Skin of body (tissue), 2 donors: ENCODE results near the gene PCBP4. TPM values are rescaled to one million over a fixed set of nuclear protein-coding genes. Genes with fewer than 3 reads are reported as not detected.
A peak's percentile ranks its signal among the peaks of the same experiment; 100 is the strongest.

Experiments
- DNase-seq: peaks from one replicate; lab custom pipeline; 2025; lab: John Stamatoyannopoulos, UW
- total RNA-seq: library from RNA; depleted of rRNA; stranded (reverse); fragments of >200 nt; gene quantifications from one replicate; pipeline ENCODE4 v1.2.3, GENCODE V29; 2014

The PCBP4 gene
- 13.6 TPM for total RNA-seq

- peak; percentile 19 for DNase-seq
Observed at GRCh38 chr3:51967384-51968169, at the start of gene PCBP4. TSS of gene PCBP4 (minus strand) at chr3:51967454. CDS start at chr3:51961240, 6,214 bp downstream.

GRCh38 chr3:52015438-52016228 lies 48.4 kb upstream of the PCBP4 start:
- no peak for DNase-seq

- DNase-seq = no peak
Observed at GRCh38 chr3:52014613-52015012, 47.4 kb upstream of the PCBP4 start.

GRCh38 chr3:52013802-52014598 lies 46.7 kb upstream of the PCBP4 start:
- no peak for DNase-seq

- no peak for DNase-seq
Observed at GRCh38 chr3:52012699-52013098, 45.4 kb upstream of the PCBP4 start.

GRCh38 chr3:52010431-52010830 lies 43.2 kb upstream of the PCBP4 start:
- no peak for DNase-seq

- DNase-seq = no peak
Observed at GRCh38 chr3:52007291-52007690, 40.0 kb upstream of the PCBP4 start.

- DNase-seq = no peak
Observed at GRCh38 chr3:52006820-52007133, 39.5 kb upstream of the PCBP4 start.

- no peak for DNase-seq
Observed at GRCh38 chr3:52006017-52006819, 39.0 kb upstream of the PCBP4 start.

GRCh38 chr3:52005571-52005986 lies 38.3 kb upstream of the PCBP4 start:
- DNase-seq = peak; percentile 33

GRCh38 chr3:52004906-52005395 lies 37.7 kb upstream of the PCBP4 start:
- DNase-seq = no peak

GRCh38 chr3:52004163-52004787 lies 37.0 kb upstream of the PCBP4 start:
- peak; percentile 62 for DNase-seq

- no peak for DNase-seq
Observed at GRCh38 chr3:52002748-52003147, 35.5 kb upstream of the PCBP4 start.

GRCh38 chr3:52001443-52001974 lies 34.3 kb upstream of the PCBP4 start:
- DNase-seq = peak; percentile 23

GRCh38 chr3:51999846-52000245 lies 32.6 kb upstream of the PCBP4 start:
- DNase-seq = no peak

- DNase-seq = no peak
Observed at GRCh38 chr3:51998774-51999173, 31.5 kb upstream of the PCBP4 start.

- DNase-seq = no peak
Observed at GRCh38 chr3:51997935-51998596, 30.8 kb upstream of the PCBP4 start.

GRCh38 chr3:51997172-51997571 lies 29.9 kb upstream of the PCBP4 start:
- DNase-seq = no peak

- peak; percentile 95 for DNase-seq
Observed at GRCh38 chr3:51995346-51996163, 28.3 kb upstream of the PCBP4 start, which contains the start of gene RPL29. TSS of gene RPL29 (minus strand) at chr3:51995895. CDS start at chr3:51995461, 434 bp downstream.
